Spleen (tissue), 11 donors: ENCODE results near the gene MED29. TPM values are rescaled to one million over a fixed set of nuclear protein-coding genes. Genes with fewer than 3 reads are reported as not detected.

Experiments
- DNase-seq: peaks from one replicate; pipeline ENCODE4 v3.0.0-alpha.2; 2020
- H3K27ac ChIP-seq, 8 donors: fragments of 200-600 bp; sonication (generic) in 7 of 8; 1 replicate in 4 of 8; 2 replicates in 4 of 8; pipeline versions ENCODE4 v1.5.0 to v1.8.0; 2016 to 2021; ENCODE audit warnings: inconsistent platforms in 4 of 8, mild to moderate bottlenecking in 4 of 8, moderate library complexity in 1 of 8
- H3K27me3 ChIP-seq, 7 donors: fragments of 200-600 bp; sonication (generic) in 6 of 7; replicated peaks in 1 of 7; 1 replicate in 4 of 7; 2 replicates in 3 of 7; pipeline versions ENCODE4 v1.5.0 to v1.8.0; 2016 to 2021; ENCODE audit warnings: inconsistent platforms in 3 of 7, mild to moderate bottlenecking in 1 of 7
- H3K36me3 ChIP-seq, 6 donors: fragments of 200-600 bp; sonication (generic) in 5 of 6; 1 replicate in 4 of 6; 2 replicates in 2 of 6; pipeline versions ENCODE4 v1.5.0 to v1.8.0; 2016 to 2021; ENCODE audit warnings: inconsistent platforms in 2 of 6
- H3K4me1 ChIP-seq, 6 donors: fragments of 200-600 bp; sonication (generic) in 5 of 6; 1 replicate in 3 of 6; 2 replicates in 3 of 6; pipeline versions ENCODE4 v1.5.0 to v1.8.0; 2016 to 2021; ENCODE audit warnings: inconsistent platforms in 3 of 6
- H3K4me3 ChIP-seq, 8 donors: fragments of 200-600 bp; sonication (generic) in 7 of 8; 1 replicate in 4 of 8; 2 replicates in 4 of 8; pipeline versions ENCODE4 v1.5.0 to v1.8.0; 2016 to 2021; ENCODE audit warnings: inconsistent platforms in 4 of 8, mild to moderate bottlenecking in 4 of 8, moderate library complexity in 2 of 8
- H3K9me3 ChIP-seq, 8 donors: fragments of 200-600 bp; sonication (generic) in 7 of 8; 1 replicate in 4 of 8; 2 replicates in 4 of 8; pipeline versions ENCODE4 v1.5.0 to v1.8.0; 2016 to 2021; ENCODE audit warnings: inconsistent platforms in 4 of 8
- POLR2A ChIP-seq, 3 donors: fragments of 450-650 bp; IDR thresholded peaks; one replicate each; pipeline ENCODE4 v1.5.1; 2017; ENCODE audit warnings: antibody characterized with exemption in 3 of 3, mild to moderate bottlenecking in 1 of 3
- POLR2AphosphoS5 ChIP-seq, 3 donors: sonication (generic); formaldehyde crosslinking; IDR thresholded peaks; one replicate each; pipeline ENCODE4 v1.5.1; 2017; ENCODE audit warnings: antibody characterized with exemption in 3 of 3
- WGBS, 5 donors: extraction: QIAGEN DNeasy Blood & Tissue Kit in 3 of 5; methylation state at CpG; one replicate each; pipeline versions ENCODE4 v1.1.5 to v1.1.7; 2013 to 2018; 5-methylcytosine and 5-hydroxymethylcytosine counted together
- intact Hi-C: fragments of 100-400 bp; cut with DNase I; formaldehyde crosslinking; loops from one replicate; pipeline ENCODE4 v1.15.0; 2023; ENCODE audit warnings: low total_unique reads
- polyA plus RNA-seq, 3 donors: library from polyadenylated mRNA; stranded (reverse); fragments of 200-250 nt; gene quantifications; one replicate each; pipeline ENCODE4 v1.2.1, GENCODE V29; 2013
- total RNA-seq, 7 donors: library from RNA; depleted of rRNA in 3 of 7; stranded (reverse); fragments of >200 nt in 3 of 7; fragmentation: NEBNext Ultra II Directional in 4 of 7; extraction: Animal tissue kit (Norgen Biotek cat#: 25700) in 4 of 7; gene quantifications; one replicate each; pipeline versions ENCODE4 v1.1.0 to v1.2.1, GENCODE V29; 2016 to 2021
- TF ChIP-seq, protein P1 (sequence below), 11 experiments: fragments of 200-600 bp in 7 of 11; fragments of 450-650 bp in 4 of 11; sonication (generic) in 4 of 11; IDR thresholded peaks in 8 of 11; conservative IDR thresholded peaks in 3 of 11; 1 replicate in 7 of 11; 2 replicates in 4 of 11; pipeline versions ENCODE4 v1.4.0 to v1.8.0; 2016 to 2021; ENCODE audit warnings: antibody characterized with exemption in 11 of 11, inconsistent platforms in 4 of 11, mild to moderate bottlenecking in 1 of 11
- donor health status: healthy with polysubstance abuse.
- donor health status: DM: no; HTN: no; CAD: no; lungs with moderate emphysema.
- donor health status: DM: no; HTN: no; CAD: no.
- donor health status: Bipolar disorder and iron deficiency.
- donor health status: healthy.
- donor health status: DM: no; HTN: no; CAD: no.
- donor health status: DM: yes; HTN: yes; CAD: no.

Gene MED29
- total and polyA plus RNA-seq, 10 donors, result 15.5 to 45.7 (median 30.4) TPM

DNA sequence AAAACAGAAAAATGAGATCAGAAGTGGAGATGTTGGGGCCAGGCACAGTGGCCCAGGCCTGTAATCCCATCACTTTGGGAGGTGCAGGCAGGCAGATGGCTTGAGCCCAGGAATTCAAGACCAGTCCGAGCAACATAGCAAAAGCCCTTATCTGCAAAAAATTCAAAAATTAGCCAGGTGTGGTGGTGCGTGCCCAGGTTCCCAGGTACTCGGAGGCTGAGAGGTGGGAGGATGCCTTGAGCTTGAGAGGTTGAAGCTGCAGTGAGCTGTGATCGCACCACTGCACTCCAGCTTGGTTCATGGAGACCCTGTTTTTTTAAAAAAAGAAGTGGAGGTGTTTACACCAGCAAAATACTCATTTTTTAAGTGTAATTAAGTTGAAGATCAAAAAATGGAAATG, 8.9 kb downstream of the MED29 start:
- intact Hi-C loops, result no loop called here
- no peaks in the 10 kb centered on the region for H3K27me3 ChIP-seq
- no peak overlapping the region for H3K4me3 ChIP-seq
- WGBS, 5 donors, result 79 to 89% (median 85%) methylated on average over 4 of the region's 4 CpGs
- H3K36me3 ChIP-seq, result peaks cover 0 to 32% (median 13%) of the 10 kb centered on the region in 6 donors
- no peak for DNase-seq
- peaks cover 54 to 87% (median 80%) of the 10 kb centered on the region in 6 donors for H3K4me1 ChIP-seq
- no peaks in the 10 kb centered on the region for H3K9me3 ChIP-seq
- H3K27ac ChIP-seq, result peak overlapping the region; percentile 24 to 100 (median 99)
- TF ChIP-seq, protein P1, sequence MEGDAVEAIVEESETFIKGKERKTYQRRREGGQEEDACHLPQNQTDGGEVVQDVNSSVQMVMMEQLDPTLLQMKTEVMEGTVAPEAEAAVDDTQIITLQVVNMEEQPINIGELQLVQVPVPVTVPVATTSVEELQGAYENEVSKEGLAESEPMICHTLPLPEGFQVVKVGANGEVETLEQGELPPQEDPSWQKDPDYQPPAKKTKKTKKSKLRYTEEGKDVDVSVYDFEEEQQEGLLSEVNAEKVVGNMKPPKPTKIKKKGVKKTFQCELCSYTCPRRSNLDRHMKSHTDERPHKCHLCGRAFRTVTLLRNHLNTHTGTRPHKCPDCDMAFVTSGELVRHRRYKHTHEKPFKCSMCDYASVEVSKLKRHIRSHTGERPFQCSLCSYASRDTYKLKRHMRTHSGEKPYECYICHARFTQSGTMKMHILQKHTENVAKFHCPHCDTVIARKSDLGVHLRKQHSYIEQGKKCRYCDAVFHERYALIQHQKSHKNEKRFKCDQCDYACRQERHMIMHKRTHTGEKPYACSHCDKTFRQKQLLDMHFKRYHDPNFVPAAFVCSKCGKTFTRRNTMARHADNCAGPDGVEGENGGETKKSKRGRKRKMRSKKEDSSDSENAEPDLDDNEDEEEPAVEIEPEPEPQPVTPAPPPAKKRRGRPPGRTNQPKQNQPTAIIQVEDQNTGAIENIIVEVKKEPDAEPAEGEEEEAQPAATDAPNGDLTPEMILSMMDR (IDR thresholded peaks at IDR 0.05 in 8 of 11, conservative IDR thresholded peaks at IDR 0.05 in 3 of 11), result no peak
- TF ChIP-seq POLR2A (IDR thresholded peaks at IDR 0.05) (no peak), POLR2AphosphoS5 (IDR thresholded peaks at IDR 0.05) (no peak)

DNA sequence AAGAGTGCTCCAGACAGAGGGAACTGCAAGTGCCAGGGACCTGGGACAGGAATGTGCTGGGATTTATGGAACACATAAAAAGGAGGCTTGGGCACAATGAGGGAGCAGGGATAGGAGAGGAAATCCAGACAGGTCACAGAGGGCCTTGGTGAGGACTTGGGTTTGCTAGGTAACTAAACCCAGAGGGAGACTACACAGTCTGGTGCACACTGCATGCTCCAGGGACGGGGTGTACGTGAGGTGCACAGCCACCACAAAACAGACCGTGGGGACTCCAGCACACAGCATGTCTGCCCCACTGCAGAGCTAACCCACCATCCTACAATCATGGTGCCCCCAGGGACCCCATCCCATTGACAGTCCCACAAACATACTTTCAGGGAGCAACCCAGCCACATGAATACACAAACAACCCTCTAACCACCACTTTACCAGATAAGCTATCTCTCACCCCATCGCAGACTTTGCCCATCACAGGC, 9.9 kb downstream of the MED29 start:
- WGBS, 5 donors, result 28 to 64% (median 51%) methylated on average over 4 of the region's 4 CpGs
- TF ChIP-seq POLR2A (IDR thresholded peaks at IDR 0.05) (no peak), POLR2AphosphoS5 (IDR thresholded peaks at IDR 0.05) (no peak)
- TF ChIP-seq, protein P1 (IDR thresholded peaks at IDR 0.05 in 8 of 11, conservative IDR thresholded peaks at IDR 0.05 in 3 of 11), result peak in 1 of 11 experiments; percentile 15
- H3K9me3 ChIP-seq, result no peaks in the 10 kb centered on the region
- peaks cover 65 to 95% (median 88%) of the 10 kb centered on the region in 6 donors for H3K4me1 ChIP-seq
- H3K36me3 ChIP-seq, result peaks cover 0 to 21% (median 4%) of the 10 kb centered on the region in 6 donors
- intact Hi-C loops, result no loop called here
- H3K27me3 ChIP-seq, result no peaks in the 10 kb centered on the region
- H3K4me3 ChIP-seq, result peak overlapping the region in 1 of 8 donors; percentile 96
- no peak for DNase-seq
- peak overlapping the region; percentile 88 to 100 (median 99) for H3K27ac ChIP-seq

DNA sequence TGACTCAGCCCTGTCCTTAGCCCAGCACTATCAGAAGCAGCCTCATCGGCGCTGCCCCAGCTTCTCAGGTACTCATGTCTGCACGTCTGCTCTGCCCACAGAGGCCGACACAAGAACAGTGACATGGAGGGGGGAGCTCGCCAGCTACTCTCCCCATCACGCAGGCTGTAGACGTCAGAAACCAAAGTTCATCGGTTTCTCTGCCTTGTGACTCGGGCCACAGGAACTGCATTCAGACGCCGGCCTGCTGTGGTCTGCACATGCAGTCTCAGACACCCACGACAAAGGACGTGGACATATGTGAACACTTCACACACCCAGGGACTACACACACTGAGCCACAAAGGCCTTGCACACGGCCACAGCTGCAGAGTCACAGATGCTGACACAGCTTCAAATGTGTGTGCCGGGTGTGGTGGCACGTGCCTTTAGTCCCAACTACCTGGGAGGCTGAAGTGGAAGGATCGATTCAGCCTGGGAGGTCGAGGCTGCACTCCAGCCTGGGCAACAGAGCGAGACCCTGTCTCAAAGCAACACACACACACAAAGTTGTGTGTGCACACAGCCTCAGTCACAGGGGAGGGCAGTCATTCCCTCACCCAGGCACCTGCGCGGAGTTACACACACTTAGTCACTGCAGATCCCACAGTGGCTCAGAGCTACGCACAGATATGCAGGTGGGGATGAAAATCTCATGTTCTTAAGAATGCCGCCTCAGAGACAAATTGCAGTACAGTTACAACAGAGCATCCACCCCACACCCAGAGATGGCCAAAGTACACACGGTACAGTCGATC, 10.6 kb downstream of the MED29 start:
- peak; percentile 90 for DNase-seq
- H3K9me3 ChIP-seq, result no peaks in the 10 kb centered on the region
- peaks cover 0 to 15% (median 3%) of the 10 kb centered on the region in 6 donors for H3K36me3 ChIP-seq
- peak overlapping the region; percentile 88 to 100 (median 99) for H3K27ac ChIP-seq
- TF ChIP-seq POLR2A (IDR thresholded peaks at IDR 0.05) (peak in 2 of 3 donors; percentile 25 to 44), POLR2AphosphoS5 (IDR thresholded peaks at IDR 0.05) (peak; percentile 74 to 95 (median 84))
- TF ChIP-seq, protein P1 (IDR thresholded peaks at IDR 0.05 in 8 of 11, conservative IDR thresholded peaks at IDR 0.05 in 3 of 11), result peak in 2 of 11 experiments; percentile 12 to 20
- H3K4me1 ChIP-seq, result peaks cover 65 to 96% (median 90%) of the 10 kb centered on the region in 6 donors
- 26 to 41% (median 35%) methylated on average over 19 to 25 of the region's 25 CpGs for WGBS, 5 donors
- H3K4me3 ChIP-seq, result peak overlapping the region in 5 of 8 donors; percentile 43 to 96 (median 45)
- H3K27me3 ChIP-seq, result no peaks in the 10 kb centered on the region
- intact Hi-C loops, result no loop called here
